H1 (cell line): ENCODE results near the gene SKAP2. TPM values are rescaled to one million over a fixed set of nuclear protein-coding genes. Genes with fewer than 3 reads are reported as not detected.

Experiments
- CTCF ChIP-seq, 3 experiments: IDR thresholded peaks; 1 replicate in 2 of 3; 2 replicates in 1 of 3; pipeline versions ENCODE4 v1.5.1 to v1.6.1; 2011; ENCODE audit warnings: low read length in 3 of 3, mild to moderate bottlenecking in 3 of 3, inconsistent platforms in 2 of 3, low read depth in 1 of 3, moderate library complexity in 1 of 3; ENCODE audit not compliant: insufficient read depth in 1 of 3; ENCODE audit errors: control extremely low read depth in 1 of 3
- polyA plus RNA-seq, 7 experiments: library from polyadenylated mRNA; depleted of rRNA in 3 of 7; stranded (reverse) in 5 of 7; unstranded in 2 of 7; fragments of >200 nt in 5 of 7; fragments of 200-250 nt in 2 of 7; gene quantifications; 1 replicate in 5 of 7; 2 replicates in 1 of 7; 4 replicates in 1 of 7; pipeline versions ENCODE4 v1.2.1 to v1.2.3, GENCODE V29; 2011 to 2013; ENCODE audit warnings: missing spikeins in 2 of 7, mixed read lengths in 2 of 7
- total RNA-seq: library from RNA; stranded (reverse); fragmentation: NEBNext Ultra II Directional; extraction: Animal tissue kit (Norgen Biotek cat#: 25700); gene quantifications from 2 replicates; pipeline ENCODE4 v1.2.1, GENCODE V29; 2021

The SKAP2 gene
- total and polyA plus RNA-seq, 2 of the 8 experiments (the other 6 are each of a cell fraction or from before 2014, with no cell fraction given): 0.53 to 5.1 TPM

- no peak for TF ChIP-seq CTCF (IDR thresholded peaks at IDR 0.05; ENCODE audit: control extremely low read depth in 1 of 3, insufficient read depth in 1 of 3, low read depth in 1 of 3, low read length in 3 of 3)
Measured at GRCh38 chr7:26694713-26695112, 169.7 kb downstream of the SKAP2 start (continued).
